PC-9 (cell line): Measurements from ENCODE around the gene XIRP1.

ENCODE experiments used
- CTCF ChIP-seq: fragments of 200-600 bp; sonication (generic); conservative IDR thresholded peaks from 2 replicates; pipeline ENCODE4 v1.6.1; 2017; ENCODE audit warnings: mixed run types, antibody characterized with exemption, mild to moderate bottlenecking, moderate library complexity
- EZH2 ChIP-seq: fragments of 200-600 bp; sonication (generic); IDR thresholded peaks from 2 replicates; pipeline ENCODE4 v1.8.0; 2017; ENCODE audit warnings: antibody characterized with exemption, low read depth

GRCh38 chr3:39150803-39151631 lies 41.4 kb downstream of the XIRP1 start:
- no peak for TF ChIP-seq CTCF
- no peak for TF ChIP-seq EZH2
